ENCODE data around the gene ADH1A. TPM values are rescaled to one million over a fixed set of nuclear protein-coding genes. Genes with fewer than 3 reads are reported as not detected.
A peak's percentile ranks its signal among the peaks of the same experiment; 100 is the strongest.

ADH1A gene
- polyA plus RNA-seq, result 1.3 TPM
- long read RNA-seq, donor 1, result 0 reads
- long read RNA-seq, donor 2, result 0 reads
- long read RNA-seq, donor 3, result 0 reads
- long read RNA-seq, donor 4, result 0 reads
- long read RNA-seq, donor 5, result 0 reads
- long read RNA-seq, donor 6, result 0 reads
- long read RNA-seq, donor 7, partial matches to known transcripts, result 0 of 3 reads
- long read RNA-seq, donor 7, other reads (novel, unspliced or antisense), result 0 of 3 reads
- long read RNA-seq, donor 8, partial matches to known transcripts, result 0 of 1 reads
- long read RNA-seq, donor 8, other reads (novel, unspliced or antisense), result 0 of 1 reads
- long read RNA-seq, donor 9, result 0 reads
- long read RNA-seq, donor 10, result 0 reads
- long read RNA-seq, donor 11, result 0 reads

DNA sequence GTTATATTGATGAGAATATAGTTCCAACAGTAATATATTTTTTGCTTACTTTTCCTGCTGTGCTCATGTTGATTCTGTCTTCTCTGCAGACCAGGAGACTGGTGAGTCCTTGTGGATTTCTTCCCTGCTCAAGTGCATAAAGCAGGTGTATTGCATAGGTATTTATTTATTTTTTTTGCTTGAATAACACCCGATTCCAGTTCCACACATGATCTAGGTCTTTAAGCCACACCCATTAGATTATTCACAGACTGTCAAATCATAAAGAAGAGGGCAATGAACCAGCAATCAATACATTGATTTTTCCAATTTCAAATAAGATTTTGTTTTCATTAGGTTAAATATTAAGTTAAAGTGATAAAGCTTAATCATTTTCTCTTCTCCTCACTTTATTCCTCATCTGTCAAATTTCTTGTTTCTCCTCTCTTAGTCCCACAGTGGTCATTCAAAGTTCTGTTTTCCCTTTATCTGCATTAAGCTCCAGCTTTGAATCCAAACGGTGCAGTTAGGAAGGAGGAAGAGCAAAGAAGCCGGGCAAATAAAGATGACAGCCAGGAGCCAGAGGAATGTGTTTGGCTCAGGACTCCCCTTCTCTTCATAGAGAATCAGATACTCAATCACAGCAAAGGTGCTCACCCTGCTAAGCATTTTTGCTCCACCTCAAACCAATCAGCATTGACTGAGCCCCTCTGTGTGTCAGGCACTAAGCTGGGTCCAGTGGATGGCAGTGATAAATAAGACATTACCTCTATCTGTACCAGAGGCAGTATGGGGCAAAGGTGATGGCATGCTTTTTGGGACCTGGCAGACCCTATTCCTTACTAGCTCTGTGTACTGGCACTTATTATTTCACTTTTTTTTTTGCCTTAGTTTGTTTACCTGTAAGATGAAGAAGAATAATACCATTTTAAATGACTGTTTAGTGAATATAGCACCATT, at the start of gene ADH1A:
TSS of gene ADH1A (minus strand) at position 138 of the 939 bp plus-strand sequence. CDS start at position 67, 71 bp downstream.
- H3K4me1 ChIP-seq (ENCODE audit: control insufficient read depth, insufficient read depth, low read length), result no peaks in the 10 kb centered on the region
- WGBS (ENCODE audit: insufficient coverage, low lambda C conversion rate), result 0% methylated on average over 1 of the region's 3 CpGs
- H3K36me3 ChIP-seq (ENCODE audit: control insufficient read depth, insufficient read depth, low read length), result no peaks in the 10 kb centered on the region
- H3K4me3 ChIP-seq (ENCODE audit: low read length), result no peak within 1 kb of the TSS
- no peaks in the 10 kb centered on the region for H3K27me3 ChIP-seq (ENCODE audit: control insufficient read depth, insufficient read depth, low read length)
- H3K27ac ChIP-seq (ENCODE audit: low read length), result no peak within 1 kb of the TSS
- no peak for DNase-seq
- H3K9me3 ChIP-seq (ENCODE audit: control insufficient read depth, low read depth, low read length), result no peaks in the 10 kb centered on the region

DNA sequence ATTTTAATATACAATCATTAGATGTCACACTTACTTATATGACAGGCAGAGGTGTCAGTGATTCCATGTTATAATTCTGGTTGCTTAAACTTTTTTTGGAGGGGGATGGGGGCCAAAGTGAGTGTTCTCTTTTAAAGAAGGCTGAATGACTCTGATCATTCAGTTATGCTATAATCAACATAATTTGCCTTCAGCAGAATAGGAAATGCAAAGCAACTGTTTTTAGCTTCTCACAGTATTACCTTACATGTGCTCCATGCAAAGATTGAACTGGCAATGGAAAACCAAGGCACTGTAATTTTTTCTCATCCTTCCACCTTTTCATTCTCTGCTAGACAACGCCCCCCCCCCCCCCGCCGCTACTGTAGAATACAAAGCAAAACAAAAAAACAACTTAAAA, 48.4 kb upstream of the ADH1A start:
- H3K9me3 ChIP-seq (ENCODE audit: control insufficient read depth, low read depth, low read length), result no peaks in the 10 kb centered on the region
- DNase-seq, result no peak
- H3K4me3 ChIP-seq (ENCODE audit: low read length), result no peak overlapping the region
- H3K27me3 ChIP-seq (ENCODE audit: control insufficient read depth, insufficient read depth, low read length), result no peaks in the 10 kb centered on the region
- H3K36me3 ChIP-seq (ENCODE audit: control insufficient read depth, insufficient read depth, low read length), result peaks cover 2% of the 10 kb centered on the region
- 80% methylated on average over 1 of the region's 3 CpGs for WGBS (ENCODE audit: insufficient coverage, low lambda C conversion rate)
- no peak overlapping the region for H3K27ac ChIP-seq (ENCODE audit: low read length)
- no peaks in the 10 kb centered on the region for H3K4me1 ChIP-seq (ENCODE audit: control insufficient read depth, insufficient read depth, low read length)

DNA sequence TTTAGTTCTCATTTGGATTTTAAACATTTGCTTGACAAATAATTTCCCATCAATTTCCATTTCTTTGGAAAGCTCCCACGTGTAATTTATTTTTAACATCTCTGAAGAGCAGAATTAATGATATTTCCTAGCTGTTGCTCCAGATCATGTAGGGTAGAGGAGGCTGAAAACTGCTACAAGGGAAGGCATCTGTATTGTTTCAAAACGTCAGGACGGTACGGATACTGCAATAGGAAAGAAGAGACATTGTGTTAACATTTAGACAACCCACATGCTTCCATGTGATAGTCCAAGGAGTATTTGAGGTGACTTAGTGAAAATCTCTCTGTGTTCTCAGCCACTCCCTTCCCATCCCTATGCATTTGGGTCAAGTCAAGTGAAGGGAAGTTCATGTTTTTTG, 45.8 kb upstream of the ADH1A start:
- Histone ChIP-seq H3K4me3 (ENCODE audit: low read length) (no peak overlapping the region), H3K9me3 (ENCODE audit: control insufficient read depth, low read depth, low read length) (no peaks in the 10 kb centered on the region), H3K4me1 (ENCODE audit: control insufficient read depth, insufficient read depth, low read length) (no peaks in the 10 kb centered on the region), H3K27ac (ENCODE audit: low read length) (no peak overlapping the region), H3K36me3 (ENCODE audit: control insufficient read depth, insufficient read depth, low read length) (no peaks in the 10 kb centered on the region), H3K27me3 (ENCODE audit: control insufficient read depth, insufficient read depth, low read length) (no peaks in the 10 kb centered on the region)
- no peak for DNase-seq
- WGBS (ENCODE audit: insufficient coverage, low lambda C conversion rate), result 25% methylated on average over 1 of the region's 4 CpGs

DNA sequence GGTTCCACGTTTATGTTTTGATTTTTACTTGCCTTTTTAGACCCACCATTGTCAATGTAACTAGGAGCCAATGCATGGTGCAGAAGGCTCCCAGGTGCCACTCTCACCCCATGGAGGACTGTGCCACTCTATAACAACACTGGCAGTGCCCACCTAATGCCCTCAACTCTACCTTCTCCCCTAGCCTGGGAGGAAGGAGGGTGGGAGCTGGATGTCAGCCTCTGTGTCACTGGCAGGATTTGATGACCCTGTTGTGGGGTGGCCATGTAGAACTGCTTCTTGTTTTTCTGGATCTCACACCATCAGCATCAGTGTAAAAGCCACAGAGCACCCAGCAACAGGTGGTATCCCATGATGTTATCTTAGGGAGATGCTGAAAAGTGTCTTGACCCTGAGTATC, 44.1 kb upstream of the ADH1A start:
- DNase-seq, result no peak
- Histone ChIP-seq H3K4me3 (ENCODE audit: low read length) (no peak overlapping the region), H3K27me3 (ENCODE audit: control insufficient read depth, insufficient read depth, low read length) (no peaks in the 10 kb centered on the region), H3K9me3 (ENCODE audit: control insufficient read depth, low read depth, low read length) (no peaks in the 10 kb centered on the region), H3K4me1 (ENCODE audit: control insufficient read depth, insufficient read depth, low read length) (no peaks in the 10 kb centered on the region), H3K36me3 (ENCODE audit: control insufficient read depth, insufficient read depth, low read length) (no peaks in the 10 kb centered on the region), H3K27ac (ENCODE audit: low read length) (no peak overlapping the region)
- no CpG with 5 or more reads among the region's 1 CpG for WGBS (ENCODE audit: insufficient coverage, low lambda C conversion rate)

DNA sequence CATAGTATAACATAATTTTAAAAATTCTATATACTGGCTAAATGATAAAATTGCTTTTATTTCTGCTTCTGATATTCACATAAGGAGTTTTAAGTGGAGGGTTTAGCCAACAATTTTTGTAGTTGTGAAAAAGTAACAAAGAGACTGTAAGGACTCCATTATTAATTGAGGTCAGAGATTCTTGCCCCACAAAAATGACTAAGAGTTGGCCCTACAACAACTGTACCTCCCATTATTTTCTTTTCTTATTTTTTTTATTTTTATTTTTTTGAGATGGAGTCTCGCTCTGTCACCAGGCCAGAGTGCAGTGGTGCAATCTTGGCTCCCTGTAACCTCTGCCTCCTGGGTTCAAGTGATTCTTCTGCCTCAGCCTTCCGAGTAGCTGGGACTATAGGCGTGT, 39.9 kb upstream of the ADH1A start:
- H3K4me3 ChIP-seq (ENCODE audit: low read length), result no peak overlapping the region

DNA sequence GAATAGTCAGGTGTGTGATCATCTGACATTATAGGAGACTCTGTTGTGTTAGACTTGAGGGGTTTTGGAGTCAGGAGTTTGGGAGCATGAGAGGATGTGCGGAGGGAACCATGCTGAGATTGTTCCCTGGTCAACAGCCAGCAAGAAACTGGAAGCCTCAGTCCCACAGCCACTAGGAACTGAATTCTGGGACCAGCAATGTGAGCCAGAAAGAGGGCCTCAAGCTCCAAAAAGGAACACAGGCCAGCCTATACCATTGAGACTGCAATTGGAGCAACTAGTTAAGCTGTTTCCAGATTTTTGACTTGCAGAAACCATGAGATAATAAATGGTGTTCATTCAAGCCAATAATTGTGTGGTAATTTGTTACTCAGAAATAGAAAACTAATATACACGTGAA, 39.1 kb upstream of the ADH1A start:
- Histone ChIP-seq H3K9me3 (ENCODE audit: control insufficient read depth, low read depth, low read length) (no peaks in the 10 kb centered on the region), H3K36me3 (ENCODE audit: control insufficient read depth, insufficient read depth, low read length) (no peaks in the 10 kb centered on the region), H3K27me3 (ENCODE audit: control insufficient read depth, insufficient read depth, low read length) (no peaks in the 10 kb centered on the region), H3K27ac (ENCODE audit: low read length) (no peak overlapping the region), H3K4me1 (ENCODE audit: control insufficient read depth, insufficient read depth, low read length) (no peaks in the 10 kb centered on the region), H3K4me3 (ENCODE audit: low read length) (no peak overlapping the region)
- no peak for DNase-seq
- 83% methylated on average over 1 of the region's 2 CpGs for WGBS (ENCODE audit: insufficient coverage, low lambda C conversion rate)

More for the DNA sequence above, 39.9 kb upstream of the ADH1A start:
- Histone ChIP-seq H3K36me3 (ENCODE audit: control insufficient read depth, insufficient read depth, low read length) (no peaks in the 10 kb centered on the region), H3K27me3 (ENCODE audit: control insufficient read depth, insufficient read depth, low read length) (no peaks in the 10 kb centered on the region), H3K27ac (ENCODE audit: low read length) (no peak overlapping the region), H3K9me3 (ENCODE audit: control insufficient read depth, low read depth, low read length) (no peaks in the 10 kb centered on the region), H3K4me1 (ENCODE audit: control insufficient read depth, insufficient read depth, low read length) (no peaks in the 10 kb centered on the region)
- DNase-seq, result no peak
- no CpG with 5 or more reads among the region's 3 CpGs for WGBS (ENCODE audit: insufficient coverage, low lambda C conversion rate)

DNA sequence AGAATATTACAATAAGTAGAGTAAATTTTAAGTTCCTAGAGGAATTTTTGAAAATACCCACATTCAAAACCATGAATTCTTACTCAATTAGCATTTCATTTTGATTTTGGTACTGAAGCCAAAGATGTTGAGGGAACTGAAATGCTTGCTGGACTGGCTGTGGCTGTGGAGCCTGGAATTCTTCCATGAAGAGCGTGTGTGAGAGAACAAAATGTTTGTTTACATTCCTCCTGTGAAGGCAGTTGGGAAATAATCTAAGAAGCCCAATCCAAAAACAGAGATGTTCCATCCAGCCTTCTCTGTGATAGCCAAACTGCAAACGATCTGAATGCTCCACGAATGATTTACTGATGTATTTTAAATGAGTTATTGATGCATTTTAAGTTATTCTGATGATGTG, 34.2 kb upstream of the ADH1A start:
- Histone ChIP-seq H3K9me3 (ENCODE audit: control insufficient read depth, low read depth, low read length) (no peaks in the 10 kb centered on the region), H3K4me3 (ENCODE audit: low read length) (no peak overlapping the region), H3K27me3 (ENCODE audit: control insufficient read depth, insufficient read depth, low read length) (no peaks in the 10 kb centered on the region), H3K27ac (ENCODE audit: low read length) (no peak overlapping the region), H3K36me3 (ENCODE audit: control insufficient read depth, insufficient read depth, low read length) (no peaks in the 10 kb centered on the region), H3K4me1 (ENCODE audit: control insufficient read depth, insufficient read depth, low read length) (peaks cover 3% of the 10 kb centered on the region)
- DNase-seq, result peak; percentile 7 to 31
- WGBS (ENCODE audit: insufficient coverage, low lambda C conversion rate), result no CpG with 5 or more reads among the region's 3 CpGs

DNA sequence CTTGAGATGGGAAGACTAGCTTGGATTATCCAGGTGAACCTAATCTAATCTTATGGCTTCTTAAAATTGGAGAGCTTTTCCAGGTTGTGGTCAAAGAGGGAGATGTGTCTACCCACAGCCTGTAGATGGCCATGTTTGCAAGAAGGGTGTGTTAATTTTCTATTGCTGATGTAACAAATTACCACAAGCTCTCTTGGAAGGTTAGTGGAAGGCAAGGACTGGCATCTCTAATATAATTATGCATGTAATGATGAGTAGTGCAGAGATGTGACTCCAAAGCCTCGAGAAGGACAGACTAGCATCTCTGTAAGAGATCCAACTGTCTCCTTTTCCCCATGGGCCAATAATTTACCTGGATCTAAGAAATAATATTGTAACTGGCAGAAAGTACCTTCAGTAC, 33.6 kb upstream of the ADH1A start:
- WGBS (ENCODE audit: insufficient coverage, low lambda C conversion rate), result no CpG with 5 or more reads among the region's 1 CpG
- peaks cover 3% of the 10 kb centered on the region for H3K4me1 ChIP-seq (ENCODE audit: control insufficient read depth, insufficient read depth, low read length)
- no peak for DNase-seq
- H3K36me3 ChIP-seq (ENCODE audit: control insufficient read depth, insufficient read depth, low read length), result no peaks in the 10 kb centered on the region
- no peaks in the 10 kb centered on the region for H3K9me3 ChIP-seq (ENCODE audit: control insufficient read depth, low read depth, low read length)
- H3K4me3 ChIP-seq (ENCODE audit: low read length), result no peak overlapping the region
- H3K27ac ChIP-seq (ENCODE audit: low read length), result no peak overlapping the region
- H3K27me3 ChIP-seq (ENCODE audit: control insufficient read depth, insufficient read depth, low read length), result no peaks in the 10 kb centered on the region

DNA sequence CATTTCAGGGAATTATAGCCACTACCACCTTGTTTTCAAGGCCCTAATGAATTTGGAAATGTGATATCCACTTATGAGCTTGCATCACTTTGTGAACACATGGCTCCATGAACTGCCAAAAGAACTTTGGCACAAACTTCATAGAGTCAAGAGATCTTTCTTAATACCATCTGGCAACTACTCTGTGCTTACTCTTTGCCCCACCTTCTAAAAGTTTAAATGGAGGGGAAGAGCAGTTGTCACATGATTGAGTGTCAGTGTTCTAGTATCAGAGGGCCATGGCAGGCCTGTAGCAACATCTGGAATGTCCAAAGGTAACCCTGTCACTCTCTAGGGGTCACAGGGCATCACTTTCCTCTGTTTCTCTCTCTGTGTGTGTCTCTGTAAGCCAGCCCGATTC, 33.0 kb upstream of the ADH1A start:
- no CpG with 5 or more reads among the region's 1 CpG for WGBS (ENCODE audit: insufficient coverage, low lambda C conversion rate)
- Histone ChIP-seq H3K36me3 (ENCODE audit: control insufficient read depth, insufficient read depth, low read length) (no peaks in the 10 kb centered on the region), H3K4me1 (ENCODE audit: control insufficient read depth, insufficient read depth, low read length) (peaks cover 3% of the 10 kb centered on the region), H3K27ac (ENCODE audit: low read length) (no peak overlapping the region), H3K9me3 (ENCODE audit: control insufficient read depth, low read depth, low read length) (no peaks in the 10 kb centered on the region), H3K27me3 (ENCODE audit: control insufficient read depth, insufficient read depth, low read length) (no peaks in the 10 kb centered on the region), H3K4me3 (ENCODE audit: low read length) (no peak overlapping the region)
- DNase-seq, result no peak

DNA sequence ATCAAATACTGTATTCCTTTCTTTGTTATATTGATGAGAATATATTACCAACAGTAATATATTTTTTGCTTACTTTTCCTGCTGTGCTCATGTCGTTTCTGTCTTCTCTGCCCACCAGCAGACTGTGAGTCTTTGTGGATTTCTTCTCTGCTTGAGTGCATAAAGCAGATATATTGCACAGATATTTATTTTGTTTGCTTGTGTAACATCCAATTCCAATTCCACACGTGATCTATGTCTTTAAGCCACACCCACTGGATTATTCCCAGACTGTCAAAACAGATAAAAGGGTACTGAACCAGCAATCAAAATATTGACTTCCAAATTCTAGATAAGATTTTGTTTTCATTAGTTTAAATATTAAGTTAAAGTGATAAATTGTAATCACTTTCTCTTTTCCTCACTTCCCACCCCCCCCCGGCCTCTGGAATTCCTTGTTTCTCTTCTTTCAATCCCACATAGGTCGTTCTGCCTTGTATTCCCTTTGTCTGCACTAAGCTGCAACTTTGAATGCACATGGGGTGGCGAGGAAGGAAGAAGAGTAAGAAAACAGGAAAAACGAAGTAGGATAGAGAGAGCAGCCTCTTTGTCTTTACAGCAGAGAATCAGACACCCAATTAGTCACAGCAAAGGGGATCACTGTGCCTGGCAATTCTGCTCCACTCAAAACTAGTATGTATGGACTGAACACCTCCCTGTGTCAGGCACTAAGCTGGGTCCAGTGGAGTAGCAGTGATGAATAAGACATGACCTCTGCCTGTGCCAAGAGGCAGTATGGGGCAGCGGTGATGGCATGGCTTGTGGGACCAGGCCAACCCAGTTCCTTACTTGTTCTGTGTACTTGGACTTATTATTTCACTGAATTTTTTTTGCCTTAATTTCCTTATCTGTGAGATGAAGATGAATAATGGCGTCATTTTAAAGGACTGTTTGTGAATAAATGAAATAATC, 30.7 kb upstream of the ADH1A start, which contains the start of gene ADH1B:
TSS of gene ADH1B (minus strand) at position 161 of the 951 bp plus-strand sequence. CDS start at position 91, 70 bp downstream.
- Histone ChIP-seq H3K27ac (ENCODE audit: low read length) (no peak within 1 kb of the TSS), H3K36me3 (ENCODE audit: control insufficient read depth, insufficient read depth, low read length) (no peaks in the 10 kb centered on the region)
- WGBS (ENCODE audit: insufficient coverage, low lambda C conversion rate), result 0% methylated on average over 3 of the region's 8 CpGs

More for the DNA sequence above, 30.7 kb upstream of the ADH1A start, which contains the start of gene ADH1B:
- Histone ChIP-seq H3K4me3 (ENCODE audit: low read length) (no peak within 1 kb of the TSS), H3K4me1 (ENCODE audit: control insufficient read depth, insufficient read depth, low read length) (peaks cover 3% of the 10 kb centered on the region), H3K9me3 (ENCODE audit: control insufficient read depth, low read depth, low read length) (no peaks in the 10 kb centered on the region), H3K27me3 (ENCODE audit: control insufficient read depth, insufficient read depth, low read length) (no peaks in the 10 kb centered on the region)
- DNase-seq, result no peak
